HT-29 (cell line): ENCODE results near the gene BLID. TPM values are rescaled to one million over a fixed set of nuclear protein-coding genes. Genes with fewer than 3 reads are reported as not detected.
A peak's percentile ranks its signal among the peaks of the same experiment; 100 is the strongest.

ENCODE experiments used
- DNase-seq: peaks from one replicate; pipeline ENCODE4 v3.0.0-alpha.2; 2015; ENCODE audit warnings: low spot score
- total RNA-seq: library from RNA; depleted of rRNA; stranded (reverse); fragments of >200 nt; shearing (Covaris generic); gene quantifications from 2 replicates; pipeline ENCODE4 v1.2.3, GENCODE V29; 2014; rRNA removed

The BLID gene, protein sequence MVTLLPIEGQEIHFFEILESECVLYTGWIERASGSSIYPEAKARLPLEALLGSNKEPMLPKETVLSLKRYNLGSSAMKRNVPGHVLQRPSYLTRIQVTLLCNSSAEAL
- total RNA-seq = not detected in 2 replicates

DNA sequence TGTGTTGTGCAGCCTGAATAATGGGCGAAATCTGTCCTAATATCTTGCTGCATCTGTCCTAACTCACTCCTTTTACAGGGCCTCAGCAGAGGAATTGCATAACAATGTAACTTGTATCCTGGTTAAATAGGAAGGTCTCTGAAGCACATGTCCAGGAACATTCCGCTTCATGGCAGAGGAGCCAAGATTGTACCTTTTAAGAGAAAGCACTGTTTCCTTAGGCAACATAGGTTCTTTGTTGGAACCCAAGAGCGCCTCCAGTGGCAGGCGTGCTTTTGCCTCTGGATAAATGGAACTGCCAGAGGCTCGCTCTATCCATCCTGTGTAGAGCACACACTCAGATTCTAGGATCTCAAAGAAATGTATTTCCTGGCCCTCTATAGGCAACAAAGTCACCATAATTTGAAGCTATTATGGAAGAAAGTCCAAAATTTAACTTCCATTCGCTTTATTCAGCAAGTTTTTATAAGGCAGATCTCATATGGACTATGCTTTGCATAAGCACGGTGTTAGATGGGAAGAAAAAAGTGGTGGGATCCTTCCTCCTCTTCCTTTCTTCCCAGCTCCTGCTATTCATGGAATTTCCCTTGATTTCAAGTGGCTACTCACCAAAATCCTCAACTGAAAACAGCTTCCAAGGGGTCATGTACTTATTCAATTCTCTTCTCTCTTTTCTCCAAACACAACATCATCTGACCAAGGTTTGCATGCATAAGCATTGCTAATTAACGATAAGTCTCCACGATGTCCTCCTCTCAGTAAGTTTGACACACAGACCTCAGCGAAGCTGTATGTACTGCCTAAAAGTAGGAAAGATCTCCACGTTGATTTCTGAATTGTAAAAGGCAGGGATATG, at the start of gene BLID:
Gene BLID, minus strand, starts transcription at position 692 of the 856 bp plus-strand sequence. Its CDS starts 293 bp downstream, at position 399.
- DNase-seq = peak; percentile 67

DNA sequence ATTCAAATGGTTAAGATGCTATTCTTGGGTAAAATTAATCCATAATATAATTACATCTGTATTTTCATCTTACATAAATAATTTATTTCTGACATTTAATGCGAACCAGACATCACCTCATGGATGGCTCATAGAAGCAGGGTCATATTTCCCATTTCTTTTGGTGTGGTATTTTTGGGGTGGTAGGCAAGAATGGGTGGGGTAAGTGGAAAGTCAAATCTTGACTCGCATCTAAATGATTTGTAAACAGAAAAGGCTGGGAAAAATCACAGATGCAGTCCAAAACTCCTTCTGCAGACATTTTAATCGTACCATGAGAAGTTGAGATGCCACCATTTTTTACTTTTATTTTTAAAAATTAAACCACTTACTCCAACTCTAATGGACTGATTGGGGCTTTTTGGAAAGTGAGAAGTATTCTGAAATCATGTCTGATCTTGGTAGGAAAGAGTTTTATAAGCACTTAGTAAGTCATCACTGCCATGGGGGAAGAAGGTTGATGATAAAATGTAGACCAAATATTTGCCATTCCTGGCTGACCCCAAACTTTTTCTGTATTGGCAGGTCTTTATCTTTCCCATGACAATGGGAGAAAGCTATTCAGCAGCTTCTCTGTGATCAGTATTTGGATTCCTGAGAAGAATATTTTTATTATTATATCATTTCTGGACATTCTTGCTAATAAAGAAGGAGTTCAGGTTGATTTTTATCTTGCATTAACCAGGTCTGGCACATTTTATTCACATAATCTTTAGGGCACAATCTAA, 47.2 kb upstream of the BLID start:
- DNase-seq = no peak

DNA sequence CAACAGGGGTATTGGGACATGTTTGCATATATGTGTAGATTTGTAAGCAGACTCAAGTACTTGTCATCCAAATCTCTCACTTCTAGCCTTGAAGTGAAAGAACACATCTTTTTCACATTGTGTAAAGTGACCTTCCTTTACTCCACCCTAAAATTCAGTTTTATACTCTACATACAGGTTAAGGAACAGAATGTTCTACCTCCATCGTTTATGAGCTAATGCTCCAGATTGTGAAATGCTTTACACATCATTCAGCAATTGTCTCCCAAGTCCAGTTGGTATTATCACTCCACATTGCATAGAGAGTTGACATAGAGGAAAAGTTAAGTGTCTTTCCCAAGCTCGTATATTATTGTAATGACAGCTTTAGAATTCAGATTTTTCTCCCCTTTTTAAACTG, 46.1 kb upstream of the BLID start:
- no peak for DNase-seq

DNA sequence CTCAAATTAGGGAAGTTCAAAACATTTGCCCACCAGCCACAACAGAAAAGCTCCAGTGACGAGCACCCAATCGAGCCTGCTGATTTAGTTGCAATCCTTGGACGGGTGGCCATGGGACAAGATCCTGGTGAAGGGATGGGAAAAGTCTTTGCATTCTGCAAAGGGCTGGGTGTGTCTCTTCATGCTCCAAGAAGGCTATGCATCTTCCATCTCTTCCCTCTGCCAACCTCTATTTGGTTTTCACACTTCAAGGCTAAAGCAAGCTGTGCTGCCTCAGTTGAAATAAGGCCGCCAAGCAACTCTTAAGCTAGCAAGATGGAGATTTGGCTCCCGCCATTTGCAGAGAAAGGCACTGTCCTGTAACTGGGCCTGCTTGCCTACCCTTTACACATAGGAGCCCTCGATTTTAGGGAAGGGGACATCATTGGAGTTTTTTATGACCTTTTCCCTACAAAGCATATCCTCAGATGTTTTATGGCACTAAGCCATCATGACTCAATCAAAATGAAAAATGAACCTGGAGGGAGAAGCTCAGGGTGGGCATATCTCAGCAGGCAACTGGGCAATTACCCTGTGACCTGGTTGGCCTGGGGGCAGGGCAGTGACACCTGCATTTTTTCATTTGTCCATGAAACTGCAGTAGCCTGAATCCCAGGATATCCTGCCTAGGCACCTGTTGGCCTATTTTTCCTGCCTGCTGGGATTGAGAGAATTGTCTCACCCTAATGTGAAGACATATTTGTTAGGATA, 45.0 kb upstream of the BLID start:
- DNase-seq = no peak

DNA sequence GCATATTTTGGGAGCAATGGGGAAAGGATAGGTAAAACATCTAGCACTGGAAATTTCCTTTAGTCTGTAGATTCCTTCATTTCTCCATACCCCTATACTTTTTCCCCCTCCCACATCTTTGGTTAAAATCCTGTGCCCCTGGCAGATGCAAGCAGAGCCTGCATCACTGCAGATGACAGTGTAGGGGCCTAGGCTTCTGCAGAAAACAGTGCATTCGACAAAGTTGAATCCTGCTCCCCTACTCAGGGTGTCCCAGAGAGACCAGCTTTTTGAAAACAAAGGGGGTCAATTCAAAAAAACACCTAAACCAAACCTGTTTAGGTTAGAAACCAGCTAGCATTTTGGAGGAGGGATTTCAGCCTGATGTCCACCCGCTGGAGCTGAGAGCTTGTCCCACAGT, 43.8 kb upstream of the BLID start:
- DNase-seq = no peak

DNA sequence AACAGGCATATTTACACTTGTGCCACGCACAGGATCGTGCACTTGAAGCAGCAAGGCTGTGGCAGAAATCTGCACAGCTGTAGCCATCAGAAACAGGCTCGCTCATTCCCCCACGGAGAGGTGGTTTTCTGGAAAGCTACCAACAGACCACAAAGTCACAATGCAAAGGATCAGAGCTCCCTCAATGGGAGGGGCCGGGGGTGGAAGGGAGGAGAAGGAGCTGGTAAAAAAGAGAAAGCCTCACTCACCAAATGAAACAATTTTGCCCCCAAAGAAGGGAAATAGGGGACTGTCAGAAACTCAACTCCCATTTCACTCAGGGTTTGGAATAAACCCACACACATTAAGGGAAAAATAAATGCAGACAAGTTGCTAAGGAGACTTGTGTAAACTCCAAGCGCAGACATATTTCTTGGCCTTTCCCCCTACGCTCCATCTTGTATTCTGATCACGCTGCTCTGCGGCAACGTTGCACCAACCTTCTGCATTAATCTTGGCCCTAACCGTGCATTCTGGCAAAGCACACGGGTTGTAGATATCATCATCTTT, 43.2 kb upstream of the BLID start:
- DNase-seq = no peak

DNA sequence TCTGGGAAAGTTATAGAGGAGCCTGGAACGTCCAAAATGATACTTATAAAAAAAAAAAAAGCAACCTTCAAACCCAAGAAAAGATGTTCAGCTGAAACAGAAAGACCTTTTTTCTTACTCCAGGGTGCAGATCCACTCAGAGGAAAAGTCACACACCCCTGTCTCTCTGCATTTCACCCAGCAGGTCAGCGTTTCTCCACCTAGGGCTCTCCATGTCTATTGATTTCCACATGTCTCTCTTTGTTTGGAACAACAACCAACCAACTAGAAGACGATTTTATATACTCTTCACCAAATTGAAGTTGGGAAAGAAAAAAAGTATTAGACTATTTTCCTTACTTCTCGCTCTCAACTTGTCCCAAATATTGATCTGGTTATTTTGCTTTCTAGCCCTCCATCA, 42.2 kb upstream of the BLID start:
- DNase-seq = no peak

DNA sequence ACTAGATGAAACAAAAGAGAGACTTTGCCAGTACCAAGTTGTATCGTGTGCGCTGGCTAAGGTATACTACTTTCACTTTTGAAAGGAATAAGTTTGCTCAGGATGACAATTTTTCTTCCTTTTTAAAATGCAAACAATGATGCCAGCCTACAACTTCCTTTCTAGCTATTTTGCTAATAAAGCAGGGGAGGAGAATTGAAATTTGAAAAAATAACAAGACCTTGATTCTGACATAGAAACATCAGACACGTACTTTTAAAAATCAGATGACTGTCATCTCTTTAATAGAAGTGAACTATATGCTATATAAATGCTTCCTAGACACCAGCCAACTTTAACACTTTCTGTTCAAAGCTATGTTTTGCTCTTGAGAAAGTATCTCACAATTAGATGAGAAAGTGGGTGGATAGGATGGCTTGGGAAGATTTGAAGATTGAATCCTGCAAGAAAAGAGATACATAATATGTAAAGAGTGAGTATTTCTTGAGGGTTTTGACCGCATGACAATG, 41.7 kb upstream of the BLID start:
- DNase-seq = no peak

DNA sequence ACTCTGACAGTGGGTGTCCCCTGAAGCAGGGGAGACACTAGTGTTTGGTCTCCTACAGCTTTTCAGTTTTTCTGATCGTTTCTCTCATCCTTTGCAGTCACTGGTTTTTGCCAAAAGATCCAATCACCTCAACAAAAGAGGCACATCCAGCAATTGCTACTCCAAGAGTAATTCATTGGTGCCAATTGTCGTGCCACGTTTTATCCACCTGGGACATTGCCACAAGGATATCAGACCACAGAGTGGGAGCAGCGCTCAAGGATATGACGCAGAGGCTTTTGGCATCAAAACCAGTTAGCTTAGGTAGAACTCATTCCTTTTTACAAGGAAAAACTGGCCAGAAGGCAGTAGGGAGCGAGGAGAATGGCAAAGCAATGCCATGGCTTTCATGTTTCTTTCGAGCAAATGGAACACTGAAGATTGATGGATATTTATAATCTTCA, 40.9 kb upstream of the BLID start:
- DNase-seq = no peak

DNA sequence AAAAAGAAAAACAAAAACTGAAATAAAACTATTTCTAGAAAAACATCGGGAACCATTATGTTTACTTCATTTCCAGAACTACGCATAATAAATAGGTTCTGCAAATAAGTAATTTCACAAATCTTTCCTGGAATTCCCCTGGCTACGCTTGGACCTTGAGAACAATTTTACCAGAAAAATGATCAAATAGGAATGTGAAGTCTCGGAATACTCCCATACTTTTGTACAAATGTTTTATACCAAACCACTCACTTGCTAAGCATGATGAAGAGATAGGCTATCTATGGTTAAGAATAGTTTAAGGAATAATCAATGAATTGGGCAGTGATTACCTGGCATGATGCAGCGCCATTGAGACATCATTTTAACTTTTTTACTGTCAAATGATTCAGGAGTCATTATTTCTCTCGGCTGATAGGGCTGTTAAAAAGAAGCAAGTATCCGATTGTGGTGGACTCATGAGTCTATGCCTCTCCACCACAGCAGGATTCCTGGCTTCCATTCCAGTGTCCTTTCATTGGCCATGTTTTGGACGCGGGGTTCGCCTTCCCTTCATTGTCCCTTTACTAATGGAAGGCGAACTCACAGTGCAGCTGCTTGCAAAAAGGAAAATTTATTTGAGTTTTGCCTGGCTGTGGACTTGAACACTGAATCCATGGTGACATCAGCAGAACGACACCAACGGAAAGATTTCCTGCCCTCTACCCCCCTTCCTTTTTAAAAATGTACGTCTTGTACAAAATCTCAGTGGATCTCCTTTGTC, 39.9 kb upstream of the BLID start:
- DNase-seq = no peak

DNA sequence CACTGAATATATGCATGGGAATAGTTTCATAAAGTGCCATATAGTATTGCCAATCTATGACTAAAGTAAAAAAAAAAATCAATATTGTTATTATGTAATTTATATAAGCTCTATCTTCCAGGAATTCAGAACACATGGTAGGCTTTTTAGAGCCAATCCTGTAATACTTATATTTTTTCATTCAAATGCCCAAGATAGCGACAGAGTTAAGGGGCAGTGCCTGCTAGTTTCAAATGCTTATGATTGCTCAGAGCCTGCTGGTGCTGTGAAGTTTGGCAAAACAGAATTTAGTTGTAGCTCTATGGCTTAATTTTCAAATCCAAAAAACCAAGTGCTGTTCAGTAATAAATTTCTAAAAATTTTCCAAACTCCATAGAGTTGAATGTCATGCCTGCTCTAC, 39.0 kb upstream of the BLID start:
- no peak for DNase-seq

DNA sequence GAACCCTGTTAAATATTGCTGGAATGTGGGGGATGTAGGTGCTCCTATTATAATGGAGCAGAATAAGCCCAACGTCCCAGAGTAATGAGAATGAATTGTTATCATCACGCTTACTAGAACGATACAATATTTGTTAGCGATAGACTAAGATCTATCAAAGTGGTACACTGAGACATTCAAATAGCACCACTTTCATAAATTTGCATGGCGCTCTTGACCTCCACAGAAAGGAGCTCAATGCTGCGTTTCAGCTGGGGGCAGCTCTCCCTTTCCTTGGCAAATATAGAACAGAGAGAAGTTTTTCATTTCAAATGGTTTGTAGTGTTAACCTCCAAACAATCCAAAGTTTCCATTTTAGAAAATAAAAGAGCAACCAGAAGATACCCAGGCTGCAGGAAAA, 38.2 kb upstream of the BLID start:
- DNase-seq = no peak

DNA sequence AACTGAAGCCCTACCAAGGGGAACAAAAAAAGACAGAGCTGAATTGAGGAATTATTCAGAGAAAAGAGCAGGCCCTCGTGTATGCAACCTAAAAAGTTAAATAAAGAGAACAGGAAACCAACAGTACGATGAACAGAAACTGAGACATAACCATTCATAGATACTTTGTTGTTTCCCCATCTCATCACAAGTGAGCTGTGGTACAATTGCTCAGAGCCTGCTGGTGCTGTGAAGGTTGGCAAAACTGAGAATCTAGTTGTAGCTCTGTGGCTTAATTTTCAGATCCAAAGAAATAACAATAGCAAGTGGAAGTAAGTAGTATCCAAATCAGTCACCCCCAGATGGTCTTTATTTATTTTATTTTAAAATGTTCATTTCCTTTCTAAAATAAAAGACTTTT, 37.7 kb upstream of the BLID start:
- no peak for DNase-seq

DNA sequence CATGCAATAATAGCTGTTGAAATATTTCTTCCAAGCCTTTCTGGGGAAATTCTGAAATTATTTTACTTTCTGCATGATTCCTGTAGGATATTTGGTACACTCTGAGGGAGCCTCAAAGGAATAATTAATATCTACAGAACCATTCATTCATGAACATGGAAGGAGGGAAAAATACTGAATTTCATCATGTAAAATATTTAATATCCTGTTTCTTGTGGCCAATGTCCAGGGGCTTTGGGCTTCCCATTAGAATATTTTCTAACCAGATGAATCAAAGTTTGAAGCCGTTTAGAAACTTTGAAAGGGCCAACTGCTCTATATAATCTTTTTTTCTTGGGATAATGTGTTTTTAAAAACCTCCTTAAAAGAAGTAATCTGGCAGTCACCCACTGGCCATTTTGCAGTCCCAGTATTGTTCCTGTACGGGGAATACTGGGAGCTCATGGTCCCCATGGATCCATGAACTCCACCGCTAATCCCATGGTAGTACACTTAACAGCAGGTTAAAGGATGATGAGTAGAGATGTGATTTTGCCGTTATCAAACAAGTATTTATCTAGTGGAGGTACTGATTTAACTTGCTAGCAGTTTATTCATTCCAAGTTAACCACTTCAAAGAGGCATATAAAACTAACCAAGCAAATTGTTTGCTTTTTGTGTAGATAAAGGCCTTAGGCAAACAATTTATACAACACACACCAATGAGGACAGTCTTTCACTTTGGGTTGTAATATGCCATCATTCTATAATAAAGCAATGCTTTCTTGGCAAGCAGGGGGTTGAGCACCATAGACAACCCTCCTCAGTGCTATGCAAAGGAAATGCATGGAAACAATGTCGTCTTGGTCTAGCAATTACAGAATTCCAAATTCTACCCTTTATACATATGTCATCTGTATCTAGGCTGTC, 34.5 kb upstream of the BLID start:
- no peak for DNase-seq

DNA sequence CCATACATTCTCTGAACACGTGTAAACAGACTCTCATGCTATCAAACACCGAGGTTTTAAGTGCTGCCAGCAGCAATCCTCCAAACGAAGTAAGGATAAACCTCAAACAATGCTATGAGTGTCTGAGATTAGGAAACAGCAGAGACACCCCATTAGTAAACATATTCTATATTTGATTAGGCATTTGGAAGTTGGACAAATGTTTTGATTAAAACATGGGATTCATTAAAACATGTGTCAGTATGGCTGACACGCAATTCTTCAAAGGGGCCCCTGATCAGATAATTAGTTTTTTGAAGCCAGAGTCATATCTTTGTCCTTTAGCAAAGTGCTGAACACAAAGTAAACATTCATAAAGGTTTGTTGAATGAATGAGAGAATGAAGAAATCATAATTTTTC, 33.2 kb upstream of the BLID start:
- no peak for DNase-seq

DNA sequence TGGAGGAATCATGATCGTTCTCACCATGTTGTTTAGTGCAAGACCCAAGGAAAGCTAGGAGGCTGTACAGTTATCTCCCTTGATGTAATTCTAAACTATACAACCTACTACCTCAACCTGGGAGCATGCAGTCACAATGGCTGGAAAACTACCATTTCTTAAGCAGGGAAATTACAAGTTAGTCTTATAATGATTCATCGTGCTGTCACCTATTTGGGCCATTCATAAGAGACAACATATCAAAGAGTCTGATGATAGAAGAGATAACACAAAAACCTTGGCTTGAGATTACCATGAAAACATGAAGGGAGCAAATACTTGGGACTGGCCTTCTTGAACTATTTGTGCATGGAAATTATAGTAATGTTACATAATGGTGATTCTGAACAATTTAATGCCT, 30.5 kb upstream of the BLID start:
- no peak for DNase-seq

DNA sequence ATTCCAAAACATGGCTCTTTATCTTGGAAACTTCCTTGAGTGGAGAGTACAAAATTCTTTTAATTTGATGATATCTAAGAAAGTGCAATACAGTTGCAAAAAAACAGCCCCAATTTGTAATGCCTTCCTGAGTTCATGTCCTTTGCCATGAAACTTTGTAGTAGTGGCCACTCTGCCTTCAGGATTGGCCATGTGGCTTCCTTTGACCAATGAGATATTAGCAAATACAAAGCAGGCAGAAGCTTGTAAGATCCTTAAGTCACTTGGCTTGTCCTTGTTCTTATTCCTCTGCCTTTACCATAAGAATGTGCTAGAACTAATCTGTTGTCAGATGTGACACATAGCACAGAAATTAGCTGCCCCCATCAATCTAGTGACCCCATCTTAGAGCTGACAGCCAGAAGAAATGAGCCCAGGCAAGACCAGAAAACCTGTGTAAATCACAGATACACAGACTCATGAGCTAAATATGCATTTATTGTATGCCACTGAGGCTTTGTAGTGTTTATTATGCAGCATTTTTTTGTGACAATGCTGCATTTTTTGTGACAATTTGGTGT, 29.8 kb upstream of the BLID start:
- no peak for DNase-seq

DNA sequence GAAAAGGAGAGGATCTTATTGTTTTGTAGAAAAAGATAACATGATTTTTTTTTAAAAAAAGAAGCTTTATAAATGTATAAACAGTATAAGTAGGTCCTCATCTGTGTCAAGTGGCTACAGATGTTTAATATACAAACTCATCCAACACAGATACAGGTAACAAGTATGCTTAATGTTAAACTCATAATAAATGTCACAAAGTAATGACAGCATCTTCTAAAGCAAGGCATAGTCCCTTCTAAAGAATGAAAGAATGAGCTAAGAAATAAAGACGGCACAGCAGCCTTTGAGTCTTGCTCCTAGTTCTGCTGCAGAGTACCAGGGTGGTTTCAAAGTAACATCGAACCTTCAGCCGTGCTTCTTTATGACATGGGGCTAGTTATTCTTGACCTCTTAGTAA, 28.7 kb upstream of the BLID start:
- DNase-seq = no peak

DNA sequence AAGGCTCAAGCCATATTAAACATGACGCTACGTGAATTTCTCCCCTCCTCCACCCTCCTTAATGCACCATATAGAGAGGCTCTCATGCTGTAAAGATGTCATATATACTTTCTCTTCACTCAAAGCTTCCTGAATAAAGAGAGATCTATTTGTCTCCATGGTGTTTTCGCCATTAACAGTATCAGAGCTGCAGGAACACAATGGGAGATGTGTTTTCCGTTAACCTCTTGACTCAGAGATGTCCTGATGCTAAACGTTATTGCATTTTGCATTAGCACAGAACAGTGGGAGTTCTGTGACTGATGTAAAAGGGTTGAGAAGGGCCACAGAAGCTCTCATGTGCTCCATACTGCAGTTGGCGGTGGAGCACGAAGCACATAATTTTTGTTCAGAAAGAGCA, 25.7 kb upstream of the BLID start:
- no peak for DNase-seq
